ENCODE results near the gene PON3. TPM values are rescaled to one million over a fixed set of nuclear protein-coding genes. Genes with fewer than 3 reads are reported as not detected.

PON3 gene
- total RNA-seq, 2 experiments from 2014 or later: not detected

- no TSS peak for BruUV-seq (replicated peaks)
- no peaks in the 10 kb centered on the region for H3K4me1 ChIP-seq (ENCODE audit: insufficient read depth, low read length, poor library complexity, severe bottlenecking)
- no peaks in the 10 kb centered on the region for H3K9me3 ChIP-seq (ENCODE audit: low read length)
- H3K4me2 ChIP-seq (ENCODE audit: low read length): no peak overlapping the region
- no peaks in the 10 kb centered on the region for H3K36me3 ChIP-seq (ENCODE audit: insufficient read depth, low read length)
- ChIA-PET POLR2A (interaction anchor here (0.7 kb wide), 1 partner anchor 1813 kb away, joined by 3 read pairs; no protein-coding TSS in a partner anchor), CTCF (ENCODE audit: unreplicated experiment) (no interaction called here)
- H3K27ac ChIP-seq (ENCODE audit: low read depth, low read length, poor library complexity, severe bottlenecking): no peak overlapping the region
- no peak overlapping the region for H2AFZ ChIP-seq (ENCODE audit: low read length)
- DNase-seq (ENCODE audit: low spot score): no peak
- H3K4me3 ChIP-seq (ENCODE audit: low read depth, low read length, poor library complexity, severe bottlenecking): no peak overlapping the region
- no peaks in the 10 kb centered on the region for H3K79me2 ChIP-seq (ENCODE audit: insufficient read depth, low read depth, low read length)
- no peaks in the 10 kb centered on the region for H3K9me2 ChIP-seq (ENCODE audit: insufficient read depth, low read length)
- intact Hi-C loops (cut with micrococcal nuclease; ENCODE audit: unreplicated experiment): no loop called here
- no peaks in the 10 kb centered on the region for H4K20me1 ChIP-seq (ENCODE audit: insufficient read depth, low read length)
- TF ChIP-seq CTCF (conservative IDR thresholded peaks at IDR 0.05; ENCODE audit: low read length) (no peak), EZH2phosphoT487 (IDR thresholded peaks at IDR 0.05; ENCODE audit: borderline replicate concordance, low read depth, low read length) (no peak)
These were observed 19.4 kb downstream of the PON3 start for GRCh38 chr7:95376632-95377400.

- Histone ChIP-seq H3K27ac (ENCODE audit: low read depth, low read length, poor library complexity, severe bottlenecking) (no peak overlapping the region), H3K4me2 (ENCODE audit: low read length) (no peak overlapping the region), H3K36me3 (ENCODE audit: insufficient read depth, low read length) (no peaks in the 10 kb centered on the region), H2AFZ (ENCODE audit: low read length) (no peak overlapping the region), H3K4me1 (ENCODE audit: insufficient read depth, low read length, poor library complexity, severe bottlenecking) (no peaks in the 10 kb centered on the region), H3K9me2 (ENCODE audit: insufficient read depth, low read length) (no peaks in the 10 kb centered on the region), H3K9me3 (ENCODE audit: low read length) (no peaks in the 10 kb centered on the region), H4K20me1 (ENCODE audit: insufficient read depth, low read length) (no peaks in the 10 kb centered on the region), H3K4me3 (ENCODE audit: low read depth, low read length, poor library complexity, severe bottlenecking) (no peak overlapping the region), H3K79me2 (ENCODE audit: insufficient read depth, low read depth, low read length) (no peaks in the 10 kb centered on the region)
- no peak for TF ChIP-seq CTCF (conservative IDR thresholded peaks at IDR 0.05; ENCODE audit: low read length)
- TF ChIP-seq EZH2phosphoT487 (IDR thresholded peaks at IDR 0.05; ENCODE audit: borderline replicate concordance, low read depth, low read length): no peak
- CTCF ChIA-PET (ENCODE audit: unreplicated experiment): no interaction called here
- BruUV-seq (replicated peaks): no TSS peak
- no peak for DNase-seq (ENCODE audit: low spot score)
- POLR2A ChIA-PET: no interaction called here
- intact Hi-C loops (cut with micrococcal nuclease; ENCODE audit: unreplicated experiment): no loop called here
These were observed 20.5 kb downstream of the PON3 start for GRCh38 chr7:95375591-95376257.

GRCh38 chr7:95373323-95373722 is 22.9 kb downstream of the PON3 start:
- Histone ChIP-seq H3K4me1 (ENCODE audit: insufficient read depth, low read length, poor library complexity, severe bottlenecking) (no peaks in the 10 kb centered on the region), H4K20me1 (ENCODE audit: insufficient read depth, low read length) (no peaks in the 10 kb centered on the region), H3K4me3 (ENCODE audit: low read depth, low read length, poor library complexity, severe bottlenecking) (no peak overlapping the region), H3K36me3 (ENCODE audit: insufficient read depth, low read length) (no peaks in the 10 kb centered on the region), H3K27ac (ENCODE audit: low read depth, low read length, poor library complexity, severe bottlenecking) (no peak overlapping the region), H3K79me2 (ENCODE audit: insufficient read depth, low read depth, low read length) (no peaks in the 10 kb centered on the region), H3K9me3 (ENCODE audit: low read length) (no peaks in the 10 kb centered on the region), H3K9me2 (ENCODE audit: insufficient read depth, low read length) (no peaks in the 10 kb centered on the region), H2AFZ (ENCODE audit: low read length) (no peak overlapping the region), H3K4me2 (ENCODE audit: low read length) (no peak overlapping the region)
- no peak for DNase-seq (ENCODE audit: low spot score)
- intact Hi-C loops (cut with micrococcal nuclease; ENCODE audit: unreplicated experiment): no loop called here
- ChIA-PET POLR2A (no interaction called here), CTCF (ENCODE audit: unreplicated experiment) (interaction anchor here (0.5 kb wide), 1 partner anchor 9 kb away, joined by 3 read pairs; no protein-coding TSS in a partner anchor)
- TF ChIP-seq EZH2phosphoT487 (IDR thresholded peaks at IDR 0.05; ENCODE audit: borderline replicate concordance, low read depth, low read length) (no peak), CTCF (conservative IDR thresholded peaks at IDR 0.05; ENCODE audit: low read length) (no peak)
- BruUV-seq (replicated peaks): no TSS peak

Data from OCI-LY7 (cell line).